H9 (cell line): Measurements from ENCODE around the gene RSF1. TPM values are rescaled to one million over a fixed set of nuclear protein-coding genes. Genes with fewer than 3 reads are reported as not detected.

ENCODE experiments used
- DNase-seq: peaks from one replicate; pipeline ENCODE4 v3.0.0-alpha.2; 2017
- H2AFZ ChIP-seq: one replicate; pipeline ENCODE4 v1.6.1; 2013; ENCODE audit warnings: mild to moderate bottlenecking, low read length, control low read depth, moderate library complexity
- H2AK5ac ChIP-seq: 2 replicates; pipeline ENCODE4 v1.6.1; 2013; ENCODE audit warnings: low read length, control low read depth, mixed read lengths; ENCODE audit not compliant: insufficient read length
- H2BK120ac ChIP-seq: one replicate; pipeline ENCODE4 v1.6.1; 2013; ENCODE audit warnings: low read depth, mild to moderate bottlenecking, low read length, control low read depth, inconsistent platforms; ENCODE audit not compliant: poor library complexity, severe bottlenecking
- H2BK12ac ChIP-seq: 2 replicates; pipeline ENCODE4 v1.6.1; 2013; ENCODE audit warnings: low read length, control low read depth, mixed read lengths, low read depth; ENCODE audit not compliant: insufficient read length
- H2BK15ac ChIP-seq: 2 replicates; pipeline ENCODE4 v1.6.1; 2013; ENCODE audit warnings: low read depth, low read length, control low read depth
- H2BK20ac ChIP-seq: one replicate; pipeline ENCODE4 v1.6.1; 2013; ENCODE audit warnings: low read depth, mild to moderate bottlenecking, low read length, control low read depth, inconsistent platforms; ENCODE audit not compliant: poor library complexity, severe bottlenecking
- H2BK5ac ChIP-seq: 2 replicates; pipeline ENCODE4 v1.6.1; 2013; ENCODE audit warnings: low read length, control low read depth, mixed read lengths; ENCODE audit not compliant: insufficient read length
- H3K14ac ChIP-seq: 2 replicates; pipeline ENCODE4 v1.6.1; 2013; ENCODE audit warnings: low read length, control low read depth; ENCODE audit not compliant: insufficient read depth
- H3K18ac ChIP-seq: 2 replicates; pipeline ENCODE4 v1.6.1; 2013; ENCODE audit warnings: low read depth, mild to moderate bottlenecking, mixed read lengths, low read length, control low read depth; ENCODE audit not compliant: insufficient read length
- H3K23ac ChIP-seq: 2 replicates; pipeline ENCODE4 v1.6.1; 2013; ENCODE audit warnings: low read length, control low read depth, mixed read lengths, low read depth; ENCODE audit not compliant: insufficient read length
- H3K23me2 ChIP-seq: 2 replicates; pipeline ENCODE4 v1.6.1; 2013; ENCODE audit warnings: low read depth, mild to moderate bottlenecking, mixed read lengths, low read length, control low read depth; ENCODE audit not compliant: insufficient read length, poor library complexity, severe bottlenecking
- H3K27ac ChIP-seq: 2 replicates; pipeline ENCODE4 v1.5.1; 2013; ENCODE audit warnings: low read length, control low read depth, mixed read lengths, low read depth; ENCODE audit not compliant: insufficient read length
- H3K27me3 ChIP-seq: 2 replicates; pipeline ENCODE4 v1.6.1; 2013; ENCODE audit warnings: low read length, control low read depth, inconsistent platforms; ENCODE audit not compliant: insufficient read depth
- H3K4ac ChIP-seq: 2 replicates; pipeline ENCODE4 v1.6.1; 2013; ENCODE audit warnings: low read depth, mild to moderate bottlenecking, control low read depth, inconsistent platforms, low read length, moderate library complexity
- H3K4me1 ChIP-seq: 2 replicates; pipeline ENCODE4 v1.6.1; 2013; ENCODE audit warnings: low read length, control low read depth, inconsistent platforms; ENCODE audit not compliant: insufficient read depth
- H3K4me2 ChIP-seq: 2 replicates; pipeline ENCODE4 v1.6.1; 2013; ENCODE audit warnings: low read length, control low read depth, mixed read lengths; ENCODE audit not compliant: insufficient read length, insufficient read depth
- H3K56ac ChIP-seq: 2 replicates; pipeline ENCODE4 v1.6.1; 2013; ENCODE audit warnings: low read depth, mild to moderate bottlenecking, mixed read lengths, low read length, control low read depth; ENCODE audit not compliant: insufficient read length
- H3K79me1 ChIP-seq: 2 replicates; pipeline ENCODE4 v1.6.1; 2013; ENCODE audit warnings: low read depth, mild to moderate bottlenecking, moderate library complexity, low read length, control low read depth, inconsistent platforms; ENCODE audit not compliant: insufficient read depth, poor library complexity, severe bottlenecking
- H3K79me2 ChIP-seq: 2 replicates; pipeline ENCODE4 v1.6.1; 2013; ENCODE audit warnings: low read length, control low read depth, inconsistent platforms; ENCODE audit not compliant: insufficient read depth
- H3K9ac ChIP-seq: 2 replicates; pipeline ENCODE4 v1.6.1; 2013; ENCODE audit warnings: low read length, control low read depth, mixed read lengths; ENCODE audit not compliant: insufficient read length; ENCODE audit errors: extremely low read depth
- H3K9me3 ChIP-seq: one replicate; pipeline ENCODE4 v1.6.1; 2013; ENCODE audit warnings: low read depth, low read length, inconsistent platforms; ENCODE audit not compliant: control insufficient read depth
- H3T11ph ChIP-seq: one replicate; pipeline ENCODE4 v1.6.1; 2013; ENCODE audit warnings: mild to moderate bottlenecking, low read length, control low read depth, inconsistent platforms
- H4K20me1 ChIP-seq: one replicate; pipeline ENCODE4 v1.6.1; 2013; ENCODE audit not compliant: control insufficient read depth, insufficient read length, insufficient read depth
- H4K5ac ChIP-seq: 2 replicates; pipeline ENCODE4 v1.6.1; 2013; ENCODE audit warnings: low read depth, mild to moderate bottlenecking, mixed read lengths, low read length, control low read depth; ENCODE audit not compliant: insufficient read length
- H4K8ac ChIP-seq: replicated peaks from 2 replicates; pipeline ENCODE4 v1.6.1; 2013; ENCODE audit warnings: low read length, control low read depth, mixed read lengths, low read depth; ENCODE audit not compliant: insufficient read length
- H4K91ac ChIP-seq: 2 replicates; pipeline ENCODE4 v1.6.1; 2013; ENCODE audit warnings: low read depth, mild to moderate bottlenecking, moderate library complexity, mixed read lengths, low read length, control low read depth; ENCODE audit not compliant: insufficient read length
- H3K27ac Mint-ChIP-seq, 3 experiments: 2 replicates in 2 of 3; 3 replicates in 1 of 3; pipeline ENCODE4 v1.8.0; 2020 to 2021; ENCODE audit warnings: mixed read lengths in 3 of 3, mild to moderate bottlenecking in 1 of 3, moderate library complexity in 1 of 3
- H3K27me3 Mint-ChIP-seq: 2 replicates; pipeline ENCODE4 v1.8.0; 2021; ENCODE audit warnings: low read depth, mild to moderate bottlenecking, moderate library complexity, mixed read lengths
- H3K36me3 Mint-ChIP-seq, 3 experiments: 2 replicates in 2 of 3; 3 replicates in 1 of 3; pipeline ENCODE4 v1.8.0; 2020 to 2021; ENCODE audit warnings: low read depth in 3 of 3, mixed read lengths in 3 of 3; ENCODE audit not compliant: insufficient read depth in 1 of 3
- H3K4me1 Mint-ChIP-seq, 2 experiments: 2 replicates each; pipeline ENCODE4 v1.8.0; 2020; ENCODE audit warnings: mixed read lengths in 2 of 2
- H3K4me3 Mint-ChIP-seq, 2 experiments: 2 replicates in 1 of 2; 3 replicates in 1 of 2; pipeline ENCODE4 v1.8.0; 2020 to 2021; ENCODE audit warnings: mild to moderate bottlenecking in 2 of 2, mixed read lengths in 2 of 2, moderate library complexity in 1 of 2
- H3K9me3 Mint-ChIP-seq, 2 experiments: 2 replicates in 1 of 2; 3 replicates in 1 of 2; pipeline ENCODE4 v1.8.0; 2020; ENCODE audit warnings: mild to moderate bottlenecking in 2 of 2, mixed read lengths in 2 of 2, moderate library complexity in 1 of 2
- WGBS: extraction: QIAGEN DNeasy Blood & Tissue Kit; methylation state at CpG from one replicate; pipeline ENCODE4 v1.1.7; 2013; ENCODE audit warnings: missing lambda C conversion rate, low lambda C conversion rate, mixed read lengths; ENCODE audit not compliant: insufficient read length; ENCODE audit errors: extremely low coverage; 5-methylcytosine and 5-hydroxymethylcytosine counted together
- total RNA-seq: library from RNA; stranded (reverse); gene quantifications from 2 replicates; pipeline ENCODE4 v1.2.1, GENCODE V29; 2021
- TF ChIP-seq, protein P1 (sequence below): fragments of 200-600 bp; sonication (generic); conservative IDR thresholded peaks from 3 replicates; pipeline ENCODE4 v1.8.0; 2021; ENCODE audit warnings: antibody characterized with exemption, mild to moderate bottlenecking

The RSF1 gene
- total RNA-seq, 1 experiment from 2014 or later = 82.6 TPM

- H3K27me3 Mint-ChIP-seq = no peaks in the 10 kb centered on the region
- Histone ChIP-seq H4K8ac (no peak overlapping the region), H3K9me3 (no peaks in the 10 kb centered on the region), H4K5ac (no peak overlapping the region), H4K91ac (no peak overlapping the region), H2BK12ac (no peak overlapping the region), H2AFZ (no peak overlapping the region), H2AK5ac (no peak overlapping the region), H4K20me1 (no peaks in the 10 kb centered on the region), H3K79me1 (peaks cover 15% of the 10 kb centered on the region), H3K56ac (no peak overlapping the region), H2BK120ac (no peak overlapping the region), H3K4ac (no peak overlapping the region), H2BK20ac (no peak overlapping the region), H3K27ac (no peak overlapping the region), H3K14ac (no peak overlapping the region), H3K23me2 (no peaks in the 10 kb centered on the region), H3T11ph (no peak overlapping the region), H3K4me2 (no peak overlapping the region), H3K9ac (no peak overlapping the region), H2BK15ac (no peak overlapping the region), H3K18ac (no peak overlapping the region), H3K23ac (no peak overlapping the region), H3K4me1 (no peaks in the 10 kb centered on the region), H3K79me2 (peaks cover 13% of the 10 kb centered on the region; the same call in 1 of the 2 replicates), H3K27me3 (no peaks in the 10 kb centered on the region), H2BK5ac (no peak overlapping the region)
- no CpG with 5 or more reads among the region's 1 CpG for WGBS
- no peak overlapping the region for H3K27ac Mint-ChIP-seq
- TF ChIP-seq, protein P1, sequence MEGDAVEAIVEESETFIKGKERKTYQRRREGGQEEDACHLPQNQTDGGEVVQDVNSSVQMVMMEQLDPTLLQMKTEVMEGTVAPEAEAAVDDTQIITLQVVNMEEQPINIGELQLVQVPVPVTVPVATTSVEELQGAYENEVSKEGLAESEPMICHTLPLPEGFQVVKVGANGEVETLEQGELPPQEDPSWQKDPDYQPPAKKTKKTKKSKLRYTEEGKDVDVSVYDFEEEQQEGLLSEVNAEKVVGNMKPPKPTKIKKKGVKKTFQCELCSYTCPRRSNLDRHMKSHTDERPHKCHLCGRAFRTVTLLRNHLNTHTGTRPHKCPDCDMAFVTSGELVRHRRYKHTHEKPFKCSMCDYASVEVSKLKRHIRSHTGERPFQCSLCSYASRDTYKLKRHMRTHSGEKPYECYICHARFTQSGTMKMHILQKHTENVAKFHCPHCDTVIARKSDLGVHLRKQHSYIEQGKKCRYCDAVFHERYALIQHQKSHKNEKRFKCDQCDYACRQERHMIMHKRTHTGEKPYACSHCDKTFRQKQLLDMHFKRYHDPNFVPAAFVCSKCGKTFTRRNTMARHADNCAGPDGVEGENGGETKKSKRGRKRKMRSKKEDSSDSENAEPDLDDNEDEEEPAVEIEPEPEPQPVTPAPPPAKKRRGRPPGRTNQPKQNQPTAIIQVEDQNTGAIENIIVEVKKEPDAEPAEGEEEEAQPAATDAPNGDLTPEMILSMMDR = no peak
- H3K36me3 Mint-ChIP-seq = peaks cover 3 to 13% (median 13%) of the 10 kb centered on the region in 3 experiments
- H3K4me1 Mint-ChIP-seq = peaks cover 11 to 33% of the 10 kb centered on the region in 2 experiments
- no peak for DNase-seq
- H3K9me3 Mint-ChIP-seq = no peaks in the 10 kb centered on the region
- H3K4me3 Mint-ChIP-seq = no peak overlapping the region
These were observed 37.5 kb downstream of the RSF1 start for GRCh38 chr11:77783025-77783424.
